HG02885 (cell line): Measurements from ENCODE around the gene VANGL2.

ENCODE experiments used
- ATAC-seq: cut with Tn5 transposase; IDR thresholded peaks from one replicate; pipeline ENCODE4 v1.9.1; 2021; ENCODE audit warnings: mild to moderate bottlenecking; ENCODE audit not compliant: unreplicated experiment, poor library complexity

Gene VANGL2

GRCh38 chr1:160400223-160400645 is at the start of gene VANGL2:
Gene VANGL2 (plus strand): TSS chr1:160400564. CDS start chr1:160415838, 15,274 bp downstream.
- ATAC-seq: no peak

GRCh38 chr1:160351629-160352028 is 48.7 kb upstream of the VANGL2 start:
- no peak for ATAC-seq

- ATAC-seq: no peak
Observed at GRCh38 chr1:160352555-160352954, 47.8 kb upstream of the VANGL2 start.

GRCh38 chr1:160353223-160353622 is 47.1 kb upstream of the VANGL2 start:
- ATAC-seq: no peak

GRCh38 chr1:160354388-160354985 is 45.9 kb upstream of the VANGL2 start:
- no peak for ATAC-seq

GRCh38 chr1:160357286-160358002 is 42.9 kb upstream of the VANGL2 start:
- no peak for ATAC-seq

GRCh38 chr1:160358073-160358472 is 42.3 kb upstream of the VANGL2 start:
- no peak for ATAC-seq

- no peak for ATAC-seq
Observed at GRCh38 chr1:160359559-160360226, 40.7 kb upstream of the VANGL2 start.

GRCh38 chr1:160360227-160360695 is 40.1 kb upstream of the VANGL2 start:
- no peak for ATAC-seq

GRCh38 chr1:160361199-160361598 is 39.2 kb upstream of the VANGL2 start:
- ATAC-seq: no peak

GRCh38 chr1:160361814-160362167 is 38.6 kb upstream of the VANGL2 start:
- ATAC-seq: no peak

- no peak for ATAC-seq
Observed at GRCh38 chr1:160362168-160362957, 38.0 kb upstream of the VANGL2 start.

GRCh38 chr1:160363010-160363409 is 37.4 kb upstream of the VANGL2 start:
- no peak for ATAC-seq

GRCh38 chr1:160363951-160364735 is 36.2 kb upstream of the VANGL2 start:
- no peak for ATAC-seq

- ATAC-seq: no peak
Observed at GRCh38 chr1:160365325-160365724, 35.0 kb upstream of the VANGL2 start.

- ATAC-seq: no peak
Observed at GRCh38 chr1:160366731-160367515, 33.4 kb upstream of the VANGL2 start, which contains the start of gene NHLH1. Gene NHLH1 (plus strand): TSS chr1:160367071. CDS start chr1:160370732, 3,661 bp downstream.

- ATAC-seq: no peak
Observed at GRCh38 chr1:160367516-160367900, 32.9 kb upstream of the VANGL2 start.

- ATAC-seq: no peak
Observed at GRCh38 chr1:160367934-160368923, 32.1 kb upstream of the VANGL2 start.
